ENCODE measurements around the gene TNIK. TPM values are rescaled to one million over a fixed set of nuclear protein-coding genes. Genes with fewer than 3 reads are reported as not detected.

Gene TNIK
- total and polyA plus RNA-seq, 3 donors from 2014 or later, result 39.3 to 99.6 (median 83.5) TPM

DNA sequence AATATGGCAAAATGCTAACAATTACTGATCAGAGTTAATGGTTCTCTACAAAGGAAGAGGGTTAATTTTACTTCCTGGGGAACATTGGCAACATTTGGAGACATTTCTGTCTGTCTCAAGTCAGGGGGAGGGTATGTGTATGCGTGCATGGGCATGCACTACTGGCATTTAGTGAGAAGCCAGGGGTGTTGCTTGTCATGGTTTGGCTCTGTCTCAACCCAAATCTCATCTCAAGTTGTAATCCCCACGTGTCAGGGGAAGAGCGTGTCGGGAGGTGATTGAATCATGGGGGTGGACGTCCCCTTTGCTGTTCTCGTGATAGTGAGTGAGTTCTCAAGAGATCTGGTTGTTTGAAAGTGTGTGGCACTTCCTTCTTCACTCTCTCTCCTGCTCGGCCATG is 28.3 kb upstream of the TNIK start:
- Histone ChIP-seq H3K36me3 (ENCODE audit: low read depth, missing control alignments) (no peaks in the 10 kb centered on the region), H3K4me1 (no peaks in the 10 kb centered on the region), H3K4me3 (no peak overlapping the region), H3K27me3 (no peaks in the 10 kb centered on the region), H3K9me3 (no peaks in the 10 kb centered on the region), H3K27ac (no peak overlapping the region)
- no peak for DNase-seq
- TF ChIP-seq, protein P1, sequence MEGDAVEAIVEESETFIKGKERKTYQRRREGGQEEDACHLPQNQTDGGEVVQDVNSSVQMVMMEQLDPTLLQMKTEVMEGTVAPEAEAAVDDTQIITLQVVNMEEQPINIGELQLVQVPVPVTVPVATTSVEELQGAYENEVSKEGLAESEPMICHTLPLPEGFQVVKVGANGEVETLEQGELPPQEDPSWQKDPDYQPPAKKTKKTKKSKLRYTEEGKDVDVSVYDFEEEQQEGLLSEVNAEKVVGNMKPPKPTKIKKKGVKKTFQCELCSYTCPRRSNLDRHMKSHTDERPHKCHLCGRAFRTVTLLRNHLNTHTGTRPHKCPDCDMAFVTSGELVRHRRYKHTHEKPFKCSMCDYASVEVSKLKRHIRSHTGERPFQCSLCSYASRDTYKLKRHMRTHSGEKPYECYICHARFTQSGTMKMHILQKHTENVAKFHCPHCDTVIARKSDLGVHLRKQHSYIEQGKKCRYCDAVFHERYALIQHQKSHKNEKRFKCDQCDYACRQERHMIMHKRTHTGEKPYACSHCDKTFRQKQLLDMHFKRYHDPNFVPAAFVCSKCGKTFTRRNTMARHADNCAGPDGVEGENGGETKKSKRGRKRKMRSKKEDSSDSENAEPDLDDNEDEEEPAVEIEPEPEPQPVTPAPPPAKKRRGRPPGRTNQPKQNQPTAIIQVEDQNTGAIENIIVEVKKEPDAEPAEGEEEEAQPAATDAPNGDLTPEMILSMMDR (IDR thresholded peaks at IDR 0.05), result no peak
- TF ChIP-seq POLR2A (IDR thresholded peaks at IDR 0.05), result no peak
- intact Hi-C loops (cut with DNase I; ENCODE audit: low total_unique reads), result no loop called here
- WGBS, 2 donors, result 83 to 85% methylated on average over 7 of the region's 7 CpGs

DNA sequence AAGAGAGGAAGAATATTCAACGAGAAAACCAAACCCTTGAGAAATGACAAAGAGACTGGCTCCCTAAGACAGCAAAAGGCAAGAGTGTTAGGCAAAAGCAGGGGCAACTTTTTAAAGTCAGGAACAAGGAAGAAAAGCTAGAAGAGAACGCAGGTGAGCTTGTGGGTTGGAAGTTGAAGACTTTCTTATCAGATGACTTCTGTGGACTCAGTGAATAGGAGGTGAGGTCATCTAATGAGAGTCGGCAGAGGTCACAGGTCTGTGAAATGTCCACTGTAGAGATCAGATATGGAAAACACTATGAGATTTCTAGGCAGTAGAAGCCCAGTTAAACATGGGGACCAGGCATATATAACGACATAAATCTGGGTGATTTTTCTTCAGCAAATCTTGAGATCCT is 27.2 kb upstream of the TNIK start:
- no peak overlapping the region for H3K4me3 ChIP-seq
- H3K27ac ChIP-seq, result no peak overlapping the region
- 76 to 81% methylated on average over 4 of the region's 4 CpGs for WGBS, 2 donors
- no peaks in the 10 kb centered on the region for H3K9me3 ChIP-seq
- no peaks in the 10 kb centered on the region for H3K36me3 ChIP-seq (ENCODE audit: low read depth, missing control alignments)
- intact Hi-C loops (cut with DNase I; ENCODE audit: low total_unique reads), result no loop called here
- DNase-seq, result no peak
- no peak for TF ChIP-seq POLR2A (IDR thresholded peaks at IDR 0.05)
- TF ChIP-seq, protein P1 (IDR thresholded peaks at IDR 0.05), result no peak
- H3K27me3 ChIP-seq, result no peaks in the 10 kb centered on the region
- H3K4me1 ChIP-seq, result no peaks in the 10 kb centered on the region

DNA sequence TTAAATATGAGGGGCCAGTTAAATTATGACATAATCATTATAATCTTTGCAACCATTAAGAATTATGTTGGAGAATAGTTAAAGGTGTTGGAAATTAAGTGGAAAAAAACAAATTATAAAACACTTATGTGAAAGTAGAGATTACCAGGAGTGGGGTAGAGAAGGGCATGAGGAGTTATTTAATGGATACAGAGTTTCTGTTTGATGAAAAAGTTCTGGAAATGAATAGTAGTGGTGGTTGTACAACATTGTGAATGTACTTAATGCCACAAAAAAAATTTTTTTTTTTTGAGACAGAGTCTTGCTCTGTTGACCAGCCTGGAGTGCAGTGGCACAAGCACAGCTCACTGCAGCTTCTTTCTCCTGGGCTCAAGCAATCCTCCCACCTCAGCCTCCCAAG is 25.1 kb upstream of the TNIK start:
- Histone ChIP-seq H3K4me3 (no peak overlapping the region), H3K27me3 (no peaks in the 10 kb centered on the region), H3K4me1 (no peaks in the 10 kb centered on the region), H3K36me3 (ENCODE audit: low read depth, missing control alignments) (no peaks in the 10 kb centered on the region), H3K27ac (no peak overlapping the region), H3K9me3 (no peaks in the 10 kb centered on the region)
- no peak for DNase-seq
- TF ChIP-seq, protein P1 (IDR thresholded peaks at IDR 0.05), result no peak
- no peak for TF ChIP-seq POLR2A (IDR thresholded peaks at IDR 0.05)
- intact Hi-C loops (cut with DNase I; ENCODE audit: low total_unique reads), result no loop called here

DNA sequence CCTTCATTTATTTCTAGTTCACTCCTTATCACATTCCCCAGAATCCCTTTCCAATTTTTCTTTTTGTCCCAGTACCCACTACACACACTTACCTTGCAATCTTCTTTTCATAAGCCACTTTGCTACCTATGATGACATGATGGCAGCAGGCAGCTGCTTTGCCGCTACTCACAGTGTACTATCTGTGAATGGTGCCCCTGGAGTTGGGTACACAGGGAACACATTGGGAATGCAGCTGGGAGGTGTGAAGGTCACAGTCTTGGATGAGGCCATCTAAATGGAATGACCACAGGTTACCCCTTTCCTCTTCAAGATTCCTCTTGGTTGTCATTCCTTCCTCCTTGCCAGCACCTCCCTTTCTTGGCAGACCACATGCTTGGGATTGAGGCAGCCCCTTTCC is 20.8 kb upstream of the TNIK start:
- TF ChIP-seq, protein P1 (IDR thresholded peaks at IDR 0.05), result no peak
- TF ChIP-seq POLR2A (IDR thresholded peaks at IDR 0.05), result no peak
- H3K27ac ChIP-seq, result no peak overlapping the region
- intact Hi-C loops (cut with DNase I; ENCODE audit: low total_unique reads), result no loop called here
- H3K27me3 ChIP-seq, result no peaks in the 10 kb centered on the region
- no peaks in the 10 kb centered on the region for H3K9me3 ChIP-seq
- no peaks in the 10 kb centered on the region for H3K36me3 ChIP-seq (ENCODE audit: low read depth, missing control alignments)
- 53 to 64% methylated on average over 1 of the region's 1 CpG for WGBS, 2 donors
- H3K4me1 ChIP-seq, result no peaks in the 10 kb centered on the region
- no peak for DNase-seq
- H3K4me3 ChIP-seq, result no peak overlapping the region

DNA sequence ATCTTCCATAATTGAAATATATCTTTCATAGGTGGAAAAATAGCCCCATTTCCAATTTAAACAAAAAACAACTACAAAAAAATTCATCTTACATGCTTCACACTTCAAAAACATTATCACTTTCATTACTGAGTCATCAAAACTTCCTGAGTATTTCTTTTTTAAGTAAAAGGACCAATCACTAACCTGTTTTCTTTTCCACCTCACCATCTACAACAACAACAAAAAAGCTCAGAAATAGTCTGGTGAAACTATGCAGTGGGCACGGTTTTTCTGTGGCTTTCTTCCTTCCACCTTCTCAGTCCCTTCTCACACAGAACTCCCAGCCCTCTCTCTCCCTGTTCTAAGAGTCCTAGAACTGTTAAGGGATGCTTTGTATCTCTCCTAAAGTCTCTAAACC is 20.3 kb upstream of the TNIK start:
- no peaks in the 10 kb centered on the region for H3K36me3 ChIP-seq (ENCODE audit: low read depth, missing control alignments)
- no peaks in the 10 kb centered on the region for H3K4me1 ChIP-seq
- no peak for DNase-seq
- TF ChIP-seq, protein P1 (IDR thresholded peaks at IDR 0.05), result no peak
- no peak for TF ChIP-seq POLR2A (IDR thresholded peaks at IDR 0.05)
- 64 to 85% methylated on average over 1 of the region's 1 CpG for WGBS, 2 donors
- H3K27me3 ChIP-seq, result no peaks in the 10 kb centered on the region
- no peaks in the 10 kb centered on the region for H3K9me3 ChIP-seq
- intact Hi-C loops (cut with DNase I; ENCODE audit: low total_unique reads), result no loop called here
- H3K27ac ChIP-seq, result no peak overlapping the region
- H3K4me3 ChIP-seq, result no peak overlapping the region
